K562 (cell line): ENCODE results near the gene SYNJ2. TPM values are rescaled to one million over a fixed set of nuclear protein-coding genes. Genes with fewer than 3 reads are reported as not detected.
A peak's percentile ranks its signal among the peaks of the same experiment; 100 is the strongest.

Experiments used
- ATAC-seq: fragments of 200-7000 bp; cut with Tn5 transposase; 3 replicates; pipeline ENCODE4 v1.9.1; 2020; ENCODE audit warnings: moderate library complexity
- BruUV-seq: library from RNA; stranded (reverse); fragments of 400-500 nt; replicated peaks from 2 replicates; lab custom pipeline; 2021; lab: Mats Ljungman, UMichigan
- CTCF ChIA-PET: fragments of 300-600 bp; formaldehyde crosslinking; extraction: SDS; loops from one replicate; lab custom pipeline; 2021; ENCODE audit warnings: low intra/inter-chr PET ratio; lab: Yijun Ruan, JAX
- POLR2A ChIA-PET: fragments of 300-600, 350-650 bp; sonication (Branson Sonifier 250); formaldehyde crosslinking; extraction: SDS; loops from one replicate; lab custom pipeline; 2021; ENCODE audit warnings: antibody characterized with exemption, inconsistent platforms; lab: Yijun Ruan, JAX
- DNase-seq, 4 experiments: peaks; one replicate each; pipeline versions ENCODE4 v3.0.0 to v3.0.0-alpha.2; 2011 to 2018; ENCODE audit warnings: low spot score in 3 of 4, mixed read lengths in 3 of 4; ENCODE audit errors: extremely low read depth in 1 of 4
- FAIRE-seq: peaks from 2 replicates; lab custom pipeline; 2011; peaks lifted over from hg19 to GRCh38; lab: Jason Lieb, UNC
- H2AFZ ChIP-seq: 2 replicates; pipeline ENCODE4 v1.6.0; 2011; ENCODE audit warnings: low read depth, low read length, control low read depth, inconsistent platforms
- H3K27ac ChIP-seq: fragments of 200-600 bp; 3 replicates; pipeline ENCODE4 v1.8.0; 2011; ENCODE audit warnings: low read depth, mild to moderate bottlenecking, control low read depth, inconsistent platforms, low read length, moderate library complexity, mixed read lengths; ENCODE audit errors: extremely low read depth
- H3K27me3 ChIP-seq, 2 experiments: fragments of 300-600 bp in 1 of 2; 2 replicates in 1 of 2; 3 replicates in 1 of 2; pipeline versions ENCODE4 v1.6.0 to v1.8.0; 2011; ENCODE audit warnings: inconsistent platforms in 2 of 2, low read length in 2 of 2, mild to moderate bottlenecking in 1 of 2, mixed read lengths in 1 of 2, moderate library complexity in 1 of 2; ENCODE audit not compliant: control insufficient read depth in 2 of 2, insufficient read depth in 2 of 2
- H3K36me3 ChIP-seq: fragments of 300-600 bp; 3 replicates; pipeline ENCODE4 v1.8.0; 2011; ENCODE audit warnings: mild to moderate bottlenecking, low read length, inconsistent platforms; ENCODE audit not compliant: control insufficient read depth, insufficient read depth
- H3K4me1 ChIP-seq, 2 experiments: fragments of 200-600 bp in 1 of 2; replicated peaks in 1 of 2; 2 replicates in 1 of 2; 3 replicates in 1 of 2; pipeline versions ENCODE4 v1.5.1 to v1.8.0; 2011; ENCODE audit warnings: inconsistent platforms in 2 of 2, low read length in 2 of 2, mild to moderate bottlenecking in 1 of 2, mixed read lengths in 1 of 2, moderate library complexity in 1 of 2; ENCODE audit not compliant: control insufficient read depth in 2 of 2, insufficient read depth in 2 of 2
- H3K4me2 ChIP-seq: 2 replicates; pipeline ENCODE4 v1.6.1; 2011; ENCODE audit warnings: low read length, control low read depth, inconsistent platforms, mixed read lengths; ENCODE audit not compliant: insufficient read depth
- H3K4me3 ChIP-seq: fragments of 200-600 bp; sonication (generic), shearing (Covaris generic); 2 replicates; pipeline ENCODE4 v1.5.1; 2016; ENCODE audit warnings: control low read depth, inconsistent platforms
- H3K79me2 ChIP-seq: fragments of 200-600 bp; 3 replicates; pipeline ENCODE4 v1.8.0; 2011; ENCODE audit warnings: low read length, inconsistent platforms; ENCODE audit not compliant: control insufficient read depth, insufficient read depth
- H3K9ac ChIP-seq, 2 experiments: 2 replicates each; pipeline versions ENCODE4 v1.6.0 to v1.6.1; 2011; ENCODE audit warnings: low read depth in 2 of 2, low read length in 2 of 2, control low read depth in 1 of 2, inconsistent platforms in 1 of 2, mild to moderate bottlenecking in 1 of 2, mixed read lengths in 1 of 2; ENCODE audit not compliant: insufficient read depth in 1 of 2
- H3K9me1 ChIP-seq: one replicate; pipeline ENCODE4 v1.6.0; 2011; ENCODE audit warnings: inconsistent platforms, mild to moderate bottlenecking, low read length, moderate library complexity; ENCODE audit not compliant: control insufficient read depth, insufficient read depth
- H3K9me3 ChIP-seq: replicated peaks from 2 replicates; pipeline ENCODE4 v1.5.1; 2011; ENCODE audit warnings: low read depth, low read length, inconsistent platforms; ENCODE audit not compliant: control insufficient read depth, insufficient read depth
- H4K20me1 ChIP-seq: replicated peaks from 2 replicates; pipeline ENCODE4 v1.6.1; 2011; ENCODE audit warnings: low read length, inconsistent platforms, mixed read lengths; ENCODE audit not compliant: control insufficient read depth, insufficient read depth
- ARID1B ChIP-seq: fragments of 450-650 bp; IDR thresholded peaks from 2 replicates; pipeline ENCODE4 v1.6.1; 2016; ENCODE audit warnings: antibody characterized with exemption, mild to moderate bottlenecking, inconsistent platforms
- BACH1 ChIP-seq: fragments of 200-800 bp; sonication (Bioruptor generic); IDR thresholded peaks from 2 replicates; pipeline ENCODE4 v1.6.1; 2016; ENCODE audit warnings: missing genetic modification characterization, missing compliant biosample characterization
- CBX5 ChIP-seq: IDR thresholded peaks from 2 replicates; pipeline ENCODE4 v1.6.1; 2014; ENCODE audit warnings: low read depth, borderline replicate concordance
- EHMT2 ChIP-seq: fragments of 450-650 bp; IDR thresholded peaks from 2 replicates; pipeline ENCODE4 v1.6.1; 2018; ENCODE audit warnings: antibody characterized with exemption
- ID3 ChIP-seq, 2 experiments: fragments of 250-450 bp in 1 of 2; fragments of 450-650 bp in 1 of 2; sonication (Bioruptor Pico) in 1 of 2; IDR thresholded peaks; 2 replicates each; pipeline versions ENCODE4 v1.6.1 to v1.8.0; 2016 to 2021; ENCODE audit warnings: mild to moderate bottlenecking in 2 of 2, moderate library complexity in 2 of 2, missing compliant biosample characterization in 1 of 2, missing genetic modification characterization in 1 of 2
- IRF9 ChIP-seq: fragments of 450-650 bp; IDR thresholded peaks from 2 replicates; pipeline ENCODE4 v1.6.1; 2016; ENCODE audit warnings: missing biosample characterization, missing genetic modification characterization
- MTA3 ChIP-seq: fragments of 450-650 bp; formaldehyde crosslinking; IDR thresholded peaks from 2 replicates; pipeline ENCODE4 v1.6.1; 2017; ENCODE audit warnings: mild to moderate bottlenecking, borderline replicate concordance
- REST ChIP-seq, 2 experiments: fragments of 450-650 bp; formaldehyde crosslinking in 1 of 2; IDR thresholded peaks; 2 replicates each; pipeline versions ENCODE4 v1.4.0 to v1.6.1; 2014 to 2020; ENCODE audit warnings: mild to moderate bottlenecking in 2 of 2, borderline replicate concordance in 1 of 2, low read depth in 1 of 2
- YBX1 ChIP-seq: fragments of 450-650 bp; IDR thresholded peaks from 2 replicates; pipeline ENCODE4 v1.7.1; 2016; ENCODE audit warnings: mild to moderate bottlenecking
- ZNF224 ChIP-seq: sonication (generic); formaldehyde crosslinking; IDR thresholded peaks from 2 replicates; pipeline ENCODE4 v1.8.0; 2022; ENCODE audit warnings: mild to moderate bottlenecking, missing genetic modification reagents
- ZNF717 ChIP-seq: fragments of 250-450 bp; sonication (Bioruptor Pico); IDR thresholded peaks from 2 replicates; pipeline ENCODE4 v1.5.0; 2021
- WGBS: fragments of 100-300 bp; shearing (Covaris generic); methylation state at CpG from one replicate; pipeline ENCODE4 v1.1.6; 2016; ENCODE audit warnings: low coverage, mixed read lengths; ENCODE audit not compliant: insufficient coverage; ENCODE audit errors: missing lambda C conversion rate; 5-methylcytosine and 5-hydroxymethylcytosine counted together
- in situ Hi-C: fragments of 300-500 bp; cut with MboI; formaldehyde crosslinking; loops from 4 replicates; pipeline ENCODE4 v1.15.0; 2018; ENCODE audit warnings: inconsistent platforms, mixed read lengths
- intact Hi-C: fragments of 100-400 bp; cut with micrococcal nuclease; formaldehyde crosslinking; loops from 2 replicates; pipeline ENCODE4 v1.14.2; 2022
- polyA plus RNA-seq, 8 experiments: library from polyadenylated mRNA; depleted of rRNA in 4 of 8; stranded (reverse) in 5 of 8; unstranded in 3 of 8; fragments of >200 nt; fragmentation: Nextera tagmentation in 2 of 8; fragmentation: Illumina TruSeq in 1 of 8; extraction: Ambion mirVana in 2 of 8; extraction: Trizol in 1 of 8; gene quantifications; 2 replicates each; pipeline versions ENCODE4 v1.2.1 to v1.2.3, GENCODE V29; 2011 to 2014; ENCODE audit warnings: inconsistent platforms in 1 of 8, missing spikeins in 1 of 8
- total RNA-seq, 7 experiments: library from RNA; depleted of rRNA in 6 of 7; stranded (reverse); fragments of >200 nt in 6 of 7; fragmentation: Illumina TruSeq in 2 of 7; extraction: Trizol in 2 of 7; gene quantifications; 2 replicates each; pipeline versions ENCODE4 v1.2.1 to v1.2.3, GENCODE V29; 2011 to 2021; ENCODE audit warnings: low replicate concordance in 1 of 7

The SYNJ2 gene
- total and polyA plus RNA-seq, 9 of the 15 experiments (the other 6 are each of a cell fraction or from before 2014, with no cell fraction given): 3.0 to 27.7 (median 17.8) TPM

- FAIRE-seq: peak; percentile 68
- Histone ChIP-seq H3K4me1 (peaks cover 23 to 33% of the 10 kb centered on the region in 2 experiments; a peak in 4 of 5 replicates), H3K36me3 (no peaks in the 10 kb centered on the region; the same call in 2 of the 3 replicates), H2AFZ (peak overlapping the region; percentile 63), H3K9me1 (no peaks in the 10 kb centered on the region), H4K20me1 (0 out of 2 replicates have a peak, but pooled peaks cover 6% of the 10 kb centered on the region), H3K4me3 (no peak overlapping the region), H3K27ac (no peak overlapping the region), H3K27me3 (no peaks in the 10 kb centered on the region), H3K4me2 (peak overlapping the region; percentile 27), H3K9me3 (no peaks in the 10 kb centered on the region), H3K79me2 (peaks cover 14% of the 10 kb centered on the region), H3K9ac (no peak overlapping the region; a peak in 1 of 4 replicates)
- peak; percentile 28 for ATAC-seq
- BruUV-seq: no TSS peak
- intact Hi-C loops (no loop called here), in situ Hi-C loops (no loop called here)
- ChIA-PET POLR2A (interaction anchor here (0.6 to 1.3 kb wide), 5 partner anchors 9 to 1796 kb away, joined by 3 to 6 read pairs (median 3); no protein-coding TSS in a partner anchor), CTCF (no interaction called here)
- DNase-seq: peak in 1 of 4 experiments; percentile 70
- WGBS: 36% methylated on average over 16 of the region's 16 CpGs
- TF ChIP-seq BACH1 (peak; percentile 37; the same call in 1 of the 2 replicates), ZNF717 (CRISPR knock-in tag) (no peak), ID3 (CRISPR knock-in tag; IDR thresholded peaks at IDR 0.05) (no peak), ID3 (tag; IDR thresholded peaks at IDR 0.05) (no peak), IRF9 (peak; percentile 73; the same call in 1 of the 2 replicates), EHMT2 (0 out of 2 replicates have a peak, but pooled peaks have one; percentile 18), MTA3 (peak; percentile 76; the same call in 1 of the 2 replicates), REST (IDR thresholded peaks at IDR 0.05; ENCODE audit: borderline replicate concordance) (peak; percentile 51; the same call in 1 of the 2 replicates), REST (CRISPR knock-in tag; IDR thresholded peaks at IDR 0.05; ENCODE audit: low read depth) (no peak), CBX5 (peak; percentile 14; the same call in 1 of the 2 replicates), ZNF224 (CRISPR knock-in tag) (no peak), YBX1 (no peak), ARID1B (peak; percentile 49; the same call in 1 of the 2 replicates)
Observed at GRCh38 chr6:157978021-157978783, 3.5 kb upstream of the SYNJ2 start.
